CD4-positive, alpha-beta memory T cell (primary cell): ENCODE measurements around the gene UGGT1. TPM values are rescaled to one million over a fixed set of nuclear protein-coding genes. Genes with fewer than 3 reads are reported as not detected.

Experiments used
- CTCF ChIA-PET: fragments of 350-600 bp; sonication (Branson Sonifier 250); formaldehyde crosslinking; loops from one replicate; lab custom pipeline; 2021; ENCODE audit warnings: inconsistent platforms; ENCODE audit not compliant: partially characterized antibody; lab: Charles Lee
- POLR2A ChIA-PET: fragments of 350-600 bp; sonication (Branson Sonifier 250); formaldehyde crosslinking; loops from one replicate; lab custom pipeline; 2021; ENCODE audit not compliant: partially characterized antibody; lab: Charles Lee
- DNase-seq, 5 donors: peaks; one replicate each; pipeline versions ENCODE4 v3.0.0 to v3.0.0-alpha.2; 2020 to 2022; ENCODE audit warnings: mixed read lengths in 1 of 5
- H3K27ac ChIP-seq: one replicate; pipeline ENCODE4 v1.7.0; 2013; ENCODE audit warnings: low read depth, low read length
- H3K27me3 ChIP-seq: 2 replicates; pipeline ENCODE4 v1.7.0; 2013; ENCODE audit warnings: mild to moderate bottlenecking, low read length, moderate library complexity; ENCODE audit not compliant: insufficient read depth
- H3K36me3 ChIP-seq: 2 replicates; pipeline ENCODE4 v1.7.0; 2013; ENCODE audit warnings: mild to moderate bottlenecking, low read length, moderate library complexity; ENCODE audit not compliant: insufficient read depth
- H3K4me1 ChIP-seq: 2 replicates; pipeline ENCODE4 v1.7.0; 2013; ENCODE audit warnings: mild to moderate bottlenecking, low read length, moderate library complexity; ENCODE audit not compliant: insufficient read depth
- H3K4me3 ChIP-seq, 2 donors: one replicate each; pipeline ENCODE4 v1.7.0; 2013; ENCODE audit warnings: low read length in 2 of 2, mild to moderate bottlenecking in 1 of 2
- H3K9me3 ChIP-seq, 2 donors: one replicate each; pipeline ENCODE4 v1.7.0; 2013; ENCODE audit warnings: low read length in 2 of 2, control low read depth in 1 of 2; ENCODE audit not compliant: control insufficient read depth in 1 of 2
- H3K27ac Mint-ChIP-seq, 7 donors: one replicate each; pipeline ENCODE4 v1.8.0; 2020 to 2021; ENCODE audit warnings: mixed read lengths in 7 of 7, mild to moderate bottlenecking in 6 of 7, inconsistent platforms in 3 of 7, moderate library complexity in 3 of 7
- H3K27me3 Mint-ChIP-seq, 2 donors: one replicate each; pipeline ENCODE4 v1.8.0; 2020 to 2021; ENCODE audit warnings: mixed read lengths in 2 of 2
- H3K36me3 Mint-ChIP-seq, 2 donors: one replicate each; pipeline ENCODE4 v1.8.0; 2020 to 2021; ENCODE audit warnings: mixed read lengths in 2 of 2, inconsistent platforms in 1 of 2, mild to moderate bottlenecking in 1 of 2
- H3K4me1 Mint-ChIP-seq, 4 donors: one replicate each; pipeline ENCODE4 v1.8.0; 2020 to 2021; ENCODE audit warnings: mixed read lengths in 4 of 4, mild to moderate bottlenecking in 1 of 4
- H3K4me3 Mint-ChIP-seq, 8 donors: one replicate each; pipeline ENCODE4 v1.8.0; 2020 to 2021; ENCODE audit warnings: mixed read lengths in 8 of 8, mild to moderate bottlenecking in 7 of 8, moderate library complexity in 6 of 8, inconsistent platforms in 3 of 8
- H3K9me3 Mint-ChIP-seq, 8 donors: one replicate each; pipeline ENCODE4 v1.8.0; 2020 to 2021; ENCODE audit warnings: mixed read lengths in 8 of 8, mild to moderate bottlenecking in 5 of 8, inconsistent platforms in 3 of 8, moderate library complexity in 1 of 8
- intact Hi-C: fragments of 100-400 bp; cut with micrococcal nuclease; formaldehyde crosslinking; loops from one replicate; pipeline ENCODE4 v1.15.1; 2023
- polyA plus RNA-seq, 2 donors: library from polyadenylated mRNA; unstranded; fragments of 300-500 nt; fragmentation: Illumina TruSeq; gene quantifications; one replicate each; pipeline ENCODE4 v1.2.3, GENCODE V29; 2021
- total RNA-seq, 2 experiments: library from RNA; stranded (reverse); gene quantifications; one replicate each; pipeline ENCODE4 v1.2.3, GENCODE V29; 2021

Gene UGGT1
- total and polyA plus RNA-seq, 4 experiments from 2014 or later = 6.5 to 60.2 (median 37.9) TPM

GRCh38 chr2:128237911-128238697 lies 147.1 kb downstream of the UGGT1 start:
- H3K9me3 ChIP-seq = no peaks in the 10 kb centered on the region
- POLR2A ChIA-PET = no interaction called here
- no peak overlapping the region for H3K4me3 ChIP-seq
- CTCF ChIA-PET = no interaction called here
- Mint-ChIP-seq H3K36me3 (peaks cover 0 to 1% of the 10 kb centered on the region in 2 donors), H3K9me3 (peaks cover 0 to 3% (median 0%) of the 10 kb centered on the region in 8 donors), H3K4me1 (peaks cover 1 to 7% (median 4%) of the 10 kb centered on the region in 4 donors), H3K27ac (no peak overlapping the region), H3K4me3 (no peak overlapping the region), H3K27me3 (peaks cover 2% of the 10 kb centered on the region in 2 donors)
- no peak overlapping the region for H3K27ac ChIP-seq
- intact Hi-C loops = no loop called here
- H3K27me3 ChIP-seq = no peaks in the 10 kb centered on the region
- no peak for DNase-seq
- H3K36me3 ChIP-seq = no peaks in the 10 kb centered on the region
- H3K4me1 ChIP-seq = peaks cover 5% of the 10 kb centered on the region

GRCh38 chr2:128241896-128242295 lies 150.9 kb downstream of the UGGT1 start:
- H3K36me3 Mint-ChIP-seq = no peaks in the 10 kb centered on the region
- peaks cover 5 to 11% (median 7%) of the 10 kb centered on the region in 4 donors for H3K4me1 Mint-ChIP-seq
- no peak overlapping the region for H3K27ac Mint-ChIP-seq
- DNase-seq = no peak
- Histone ChIP-seq H3K4me3 (no peak overlapping the region), H3K27ac (no peak overlapping the region), H3K27me3 (no peaks in the 10 kb centered on the region), H3K9me3 (no peaks in the 10 kb centered on the region), H3K4me1 (no peaks in the 10 kb centered on the region), H3K36me3 (no peaks in the 10 kb centered on the region)
- peaks cover 0 to 3% (median 0%) of the 10 kb centered on the region in 8 donors for H3K9me3 Mint-ChIP-seq
- ChIA-PET CTCF (no interaction called here), POLR2A (no interaction called here)
- intact Hi-C loops = no loop called here
- H3K27me3 Mint-ChIP-seq = no peaks in the 10 kb centered on the region
- no peak overlapping the region for H3K4me3 Mint-ChIP-seq

Other genes with a start within 250 kb of the UGGT1 start
- 10 to 100 TPM; 29.4 to 30.7 TPM for gene POLR2D, start 233.0 kb upstream of the UGGT1 start, total RNA-seq
- 10 to 100 TPM; 33.1 to 44.9 TPM for gene POLR2D, start 233.0 kb upstream of the UGGT1 start, polyA plus RNA-seq
- 10 to 100 TPM; 17.4 to 18.7 TPM for gene AMMECR1L, start 205.2 kb upstream of the UGGT1 start, total RNA-seq
- 1 to 10 TPM; 3.3 to 9.9 TPM for gene AMMECR1L, start 205.2 kb upstream of the UGGT1 start, polyA plus RNA-seq
- 10 to 100 TPM; 25.5 to 30.2 TPM for gene SAP130, start 63.1 kb upstream of the UGGT1 start, total RNA-seq
- 10 to 100 TPM in 1 of 2 donors, 1 to 10 TPM in 1; 3.1 to 17.9 TPM for gene SAP130, start 63.1 kb upstream of the UGGT1 start, polyA plus RNA-seq
- gene HS6ST1, start 227.7 kb downstream of the UGGT1 start, total RNA-seq = 10 to 100 TPM; 12.4 to 13.3 TPM
- gene HS6ST1, start 227.7 kb downstream of the UGGT1 start, polyA plus RNA-seq = 1 to 10 TPM; 1.2 to 4.4 TPM